ENCODE measurements around the gene FBLN2.

GRCh38 chr3:13522236-13522635 lies 26.7 kb upstream of the FBLN2 start:
- TF ChIP-seq, protein P1, sequence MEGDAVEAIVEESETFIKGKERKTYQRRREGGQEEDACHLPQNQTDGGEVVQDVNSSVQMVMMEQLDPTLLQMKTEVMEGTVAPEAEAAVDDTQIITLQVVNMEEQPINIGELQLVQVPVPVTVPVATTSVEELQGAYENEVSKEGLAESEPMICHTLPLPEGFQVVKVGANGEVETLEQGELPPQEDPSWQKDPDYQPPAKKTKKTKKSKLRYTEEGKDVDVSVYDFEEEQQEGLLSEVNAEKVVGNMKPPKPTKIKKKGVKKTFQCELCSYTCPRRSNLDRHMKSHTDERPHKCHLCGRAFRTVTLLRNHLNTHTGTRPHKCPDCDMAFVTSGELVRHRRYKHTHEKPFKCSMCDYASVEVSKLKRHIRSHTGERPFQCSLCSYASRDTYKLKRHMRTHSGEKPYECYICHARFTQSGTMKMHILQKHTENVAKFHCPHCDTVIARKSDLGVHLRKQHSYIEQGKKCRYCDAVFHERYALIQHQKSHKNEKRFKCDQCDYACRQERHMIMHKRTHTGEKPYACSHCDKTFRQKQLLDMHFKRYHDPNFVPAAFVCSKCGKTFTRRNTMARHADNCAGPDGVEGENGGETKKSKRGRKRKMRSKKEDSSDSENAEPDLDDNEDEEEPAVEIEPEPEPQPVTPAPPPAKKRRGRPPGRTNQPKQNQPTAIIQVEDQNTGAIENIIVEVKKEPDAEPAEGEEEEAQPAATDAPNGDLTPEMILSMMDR (IDR thresholded peaks at IDR 0.05; ENCODE audit: borderline replicate concordance, extremely low read depth, low read length, poor library complexity, severe bottlenecking): no peak
- no peak for TF ChIP-seq EZH2 (IDR thresholded peaks at IDR 0.05; ENCODE audit: borderline replicate concordance, low read depth, low read length, severe bottlenecking)
